ENCODE measurements around the gene HLA-DOB.
"Not testable (repeated sequence)": the region's sequence is repeated elsewhere in the genome, so short reads cannot be mapped to it uniquely, and the experiment has no call there.

Gene HLA-DOB

GRCh38 chr6:32807020-32807580 lies 9.7 kb downstream of the HLA-DOB start:
- no peak for DNase-seq

- DNase-seq: not testable (repeated sequence)
Measured at GRCh38 chr6:32805404-32805803, 11.4 kb downstream of the HLA-DOB start.

- DNase-seq: no peak
Measured at GRCh38 chr6:32803416-32803815, 13.4 kb downstream of the HLA-DOB start.

- DNase-seq: no peak
Measured at GRCh38 chr6:32799740-32800139, 17.1 kb downstream of the HLA-DOB start.

- DNase-seq: no peak
Measured at GRCh38 chr6:32799168-32799567, 17.6 kb downstream of the HLA-DOB start.

GRCh38 chr6:32796848-32797776 lies 19.7 kb downstream of the HLA-DOB start:
- peak; percentile 93 for DNase-seq

GRCh38 chr6:32794510-32794909 lies 22.3 kb downstream of the HLA-DOB start:
- no peak for DNase-seq

GRCh38 chr6:32792901-32793435 lies 23.8 kb downstream of the HLA-DOB start:
- no peak for DNase-seq

GRCh38 chr6:32790306-32790705 lies 26.5 kb downstream of the HLA-DOB start:
- no peak for DNase-seq

GRCh38 chr6:32785781-32786533 lies 30.8 kb downstream of the HLA-DOB start:
- peak; percentile 88 for DNase-seq

GRCh38 chr6:32782923-32783322 lies 33.9 kb downstream of the HLA-DOB start:
- DNase-seq: not testable (repeated sequence)

- DNase-seq: no peak
Measured at GRCh38 chr6:32779036-32779435, 37.8 kb downstream of the HLA-DOB start.

GRCh38 chr6:32775071-32775470 lies 41.7 kb downstream of the HLA-DOB start:
- no peak for DNase-seq

GRCh38 chr6:32774426-32774825 lies 42.4 kb downstream of the HLA-DOB start:
- no peak for DNase-seq

GRCh38 chr6:32772656-32773055 lies 44.1 kb downstream of the HLA-DOB start:
- no peak for DNase-seq

GRCh38 chr6:32764048-32764447 lies 52.8 kb downstream of the HLA-DOB start:
- DNase-seq: no peak

- peak; percentile 41 for DNase-seq
Measured at GRCh38 chr6:32763421-32763820, 53.4 kb downstream of the HLA-DOB start, which contains the start of gene HLA-DQB2. HLA-DQB2 (minus strand) TSS chr6:32763532; CDS start chr6:32763470, 62 bp downstream.
